Gastroesophageal sphincter (tissue), 3 donors: Measurements from ENCODE around the gene ZNF554.

Experiments
- EP300 ChIP-seq: sonication (generic); formaldehyde crosslinking; IDR thresholded peaks from one replicate; pipeline ENCODE4 v1.6.1; 2017; ENCODE audit warnings: antibody characterized with exemption, mild to moderate bottlenecking
- POLR2A ChIP-seq, 2 donors: fragments of 450-650 bp; IDR thresholded peaks; one replicate each; pipeline ENCODE4 v1.6.1; 2017; ENCODE audit warnings: antibody characterized with exemption in 2 of 2, mild to moderate bottlenecking in 2 of 2, moderate library complexity in 1 of 2
- TF ChIP-seq, protein P1 (sequence below), 4 experiments: fragments of 200-600 bp in 2 of 4; fragments of 450-650 bp in 2 of 4; sonication (generic) in 1 of 4; IDR thresholded peaks; one replicate each; pipeline ENCODE4 v1.5.1; 2017 to 2019; ENCODE audit warnings: antibody characterized with exemption in 4 of 4, mild to moderate bottlenecking in 2 of 4, moderate library complexity in 2 of 4

GRCh38 chr19:2788237-2788636 is 31.4 kb upstream of the ZNF554 start:
- TF ChIP-seq, protein P1, sequence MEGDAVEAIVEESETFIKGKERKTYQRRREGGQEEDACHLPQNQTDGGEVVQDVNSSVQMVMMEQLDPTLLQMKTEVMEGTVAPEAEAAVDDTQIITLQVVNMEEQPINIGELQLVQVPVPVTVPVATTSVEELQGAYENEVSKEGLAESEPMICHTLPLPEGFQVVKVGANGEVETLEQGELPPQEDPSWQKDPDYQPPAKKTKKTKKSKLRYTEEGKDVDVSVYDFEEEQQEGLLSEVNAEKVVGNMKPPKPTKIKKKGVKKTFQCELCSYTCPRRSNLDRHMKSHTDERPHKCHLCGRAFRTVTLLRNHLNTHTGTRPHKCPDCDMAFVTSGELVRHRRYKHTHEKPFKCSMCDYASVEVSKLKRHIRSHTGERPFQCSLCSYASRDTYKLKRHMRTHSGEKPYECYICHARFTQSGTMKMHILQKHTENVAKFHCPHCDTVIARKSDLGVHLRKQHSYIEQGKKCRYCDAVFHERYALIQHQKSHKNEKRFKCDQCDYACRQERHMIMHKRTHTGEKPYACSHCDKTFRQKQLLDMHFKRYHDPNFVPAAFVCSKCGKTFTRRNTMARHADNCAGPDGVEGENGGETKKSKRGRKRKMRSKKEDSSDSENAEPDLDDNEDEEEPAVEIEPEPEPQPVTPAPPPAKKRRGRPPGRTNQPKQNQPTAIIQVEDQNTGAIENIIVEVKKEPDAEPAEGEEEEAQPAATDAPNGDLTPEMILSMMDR (IDR thresholded peaks at IDR 0.05): no peak
- no peak for TF ChIP-seq POLR2A (IDR thresholded peaks at IDR 0.05)
- no peak for TF ChIP-seq EP300
